GM12878 (cell line): Measurements from ENCODE around the gene SBNO2. TPM values are rescaled to one million over a fixed set of nuclear protein-coding genes. Genes with fewer than 3 reads are reported as not detected.

Experiments used
- ATF7 ChIP-seq: fragments of 450-650 bp; IDR thresholded peaks from 2 replicates; pipeline ENCODE4 v1.6.1; 2016; ENCODE audit warnings: low read depth, mild to moderate bottlenecking
- CBFB ChIP-seq: IDR thresholded peaks from 2 replicates; pipeline ENCODE4 v1.6.1; 2016; ENCODE audit warnings: antibody characterized with exemption, low read depth
- CBX3 ChIP-seq: fragments of 200-600 bp; sonication (generic); IDR thresholded peaks from 2 replicates; pipeline ENCODE4 v1.6.1; 2016; ENCODE audit warnings: low read depth, borderline replicate concordance
- CEBPB ChIP-seq, 2 experiments: fragments of 150-350 bp in 1 of 2; IDR thresholded peaks; 2 replicates each; pipeline ENCODE4 v1.6.1; 2012 to 2014; ENCODE audit warnings: low read depth in 2 of 2, low read length in 2 of 2, borderline replicate concordance in 1 of 2, inconsistent platforms in 1 of 2
- CHD2 ChIP-seq: IDR thresholded peaks from 2 replicates; pipeline ENCODE4 v1.6.1; 2011; ENCODE audit warnings: low read depth, low read length, improper control_type of control experiment, borderline replicate concordance
- EED ChIP-seq: sonication (generic); IDR thresholded peaks from 2 replicates; pipeline ENCODE4 v1.6.1; 2016; ENCODE audit warnings: antibody characterized with exemption, low read depth
- GABPA ChIP-seq: IDR thresholded peaks from 2 replicates; pipeline ENCODE4 v1.6.1; 2014; ENCODE audit warnings: antibody characterized with exemption, low read depth, mild to moderate bottlenecking, inconsistent platforms
- IKZF1 ChIP-seq: fragments of 450-650 bp; conservative IDR thresholded peaks from 2 replicates; pipeline ENCODE4 v1.6.1; 2017; ENCODE audit warnings: antibody characterized with exemption, mild to moderate bottlenecking
- IKZF2 ChIP-seq, 2 experiments: fragments of 450-650 bp; IDR thresholded peaks; 2 replicates each; pipeline ENCODE4 v1.6.1; 2017; ENCODE audit warnings: mild to moderate bottlenecking in 2 of 2, moderate library complexity in 2 of 2
- JUND ChIP-seq: IDR thresholded peaks from 2 replicates; pipeline ENCODE4 v1.6.1; 2012; ENCODE audit warnings: low read depth, mild to moderate bottlenecking, low read length, improper control_type of control experiment, moderate library complexity
- KLF5 ChIP-seq: fragments of 450-650 bp; IDR thresholded peaks from 2 replicates; pipeline ENCODE4 v1.6.1; 2014; ENCODE audit warnings: mild to moderate bottlenecking; ENCODE audit not compliant: partially characterized antibody
- MEF2B ChIP-seq: fragments of 450-650 bp; IDR thresholded peaks from 2 replicates; pipeline ENCODE4 v1.6.1; 2018; ENCODE audit warnings: mild to moderate bottlenecking, moderate library complexity; ENCODE audit not compliant: partially characterized antibody, poor library complexity, severe bottlenecking
- MTA2 ChIP-seq: fragments of 450-650 bp; IDR thresholded peaks from 2 replicates; pipeline ENCODE4 v1.6.1; 2016; ENCODE audit warnings: low read depth, mild to moderate bottlenecking, moderate library complexity
- MXI1 ChIP-seq: fragments of 150-350 bp; IDR thresholded peaks from 2 replicates; pipeline ENCODE4 v1.6.1; 2011; ENCODE audit warnings: low read depth, mild to moderate bottlenecking, inconsistent platforms, low read length, improper control_type of control experiment
- NRF1 ChIP-seq: conservative IDR thresholded peaks from 2 replicates; pipeline ENCODE4 v1.6.1; 2011; ENCODE audit warnings: mild to moderate bottlenecking, low read depth, low read length, improper control_type of control experiment
- RAD21 ChIP-seq: IDR thresholded peaks from 2 replicates; pipeline ENCODE4 v1.6.1; 2011; ENCODE audit warnings: mild to moderate bottlenecking, low read depth, low read length, moderate library complexity; ENCODE audit not compliant: insufficient read depth
- SMARCA5 ChIP-seq: fragments of 450-650 bp; IDR thresholded peaks from 2 replicates; pipeline ENCODE4 v1.6.1; 2017; ENCODE audit warnings: mild to moderate bottlenecking
- SREBF1 ChIP-seq: IDR thresholded peaks from 2 replicates; pipeline ENCODE4 v1.6.1; 2012; ENCODE audit warnings: mild to moderate bottlenecking, low read length
- SRF ChIP-seq, 2 experiments: IDR thresholded peaks; 2 replicates each; pipeline ENCODE4 v1.6.1; 2011; ENCODE audit warnings: low read depth in 2 of 2, low read length in 2 of 2, mild to moderate bottlenecking in 1 of 2, moderate library complexity in 1 of 2
- SUPT20H ChIP-seq: IDR thresholded peaks from 2 replicates; pipeline ENCODE4 v1.6.1; 2011; ENCODE audit warnings: low read depth, mild to moderate bottlenecking, low read length, moderate library complexity, borderline replicate concordance; ENCODE audit not compliant: control insufficient read depth
- TARDBP ChIP-seq: IDR thresholded peaks from 2 replicates; pipeline ENCODE4 v1.6.1; 2016; ENCODE audit warnings: borderline replicate concordance
- TBL1XR1 ChIP-seq: IDR thresholded peaks from 2 replicates; pipeline ENCODE4 v1.6.1; 2012; ENCODE audit warnings: low read depth, low read length, improper control_type of control experiment
- TCF12 ChIP-seq: IDR thresholded peaks from 2 replicates; pipeline ENCODE4 v1.6.1; 2011; ENCODE audit warnings: low read depth, mild to moderate bottlenecking, low read length
- ZBED1 ChIP-seq: IDR thresholded peaks from 2 replicates; pipeline ENCODE4 v1.6.1; 2016; ENCODE audit warnings: borderline replicate concordance
- ZNF207 ChIP-seq: fragments of 450-650 bp; IDR thresholded peaks from 2 replicates; pipeline ENCODE4 v1.6.1; 2014; ENCODE audit warnings: antibody characterized with exemption, mild to moderate bottlenecking, borderline replicate concordance
- ZNF384 ChIP-seq: IDR thresholded peaks from 2 replicates; pipeline ENCODE4 v1.6.1; 2012; ENCODE audit warnings: low read depth, mild to moderate bottlenecking, low read length, improper control_type of control experiment, borderline replicate concordance
- polyA plus RNA-seq, 11 experiments: library from polyadenylated mRNA; depleted of rRNA in 4 of 11; unstranded in 6 of 11; stranded (reverse) in 5 of 11; fragments of >200 nt; fragmentation: Nextera tagmentation in 4 of 11; fragmentation: Illumina TruSeq in 1 of 11; extraction: Ambion mirVana in 4 of 11; extraction: Trizol in 1 of 11; gene quantifications; 1 replicate in 1 of 11; 2 replicates in 10 of 11; pipeline versions ENCODE4 v1.2.1 to v1.2.3, GENCODE V29; 2011 to 2016; ENCODE audit warnings: inconsistent platforms in 2 of 11, missing spikeins in 2 of 11, low read depth in 1 of 11
- total RNA-seq, 4 experiments: library from RNA; depleted of rRNA in 3 of 4; stranded (reverse); fragments of >200 nt in 3 of 4; fragmentation: Illumina TruSeq in 1 of 4; extraction: Trizol in 1 of 4; gene quantifications; 2 replicates each; pipeline versions ENCODE4 v1.2.1 to v1.2.3, GENCODE V29; 2013 to 2021
- TF ChIP-seq, protein P1 (sequence below): fragments of 450-650 bp; IDR thresholded peaks from 2 replicates; pipeline ENCODE4 v1.6.1; 2016; ENCODE audit warnings: mild to moderate bottlenecking
- TF ChIP-seq, protein P2 (sequence below): fragments of 450-650 bp; IDR thresholded peaks from 2 replicates; pipeline ENCODE4 v1.6.1; 2017; ENCODE audit warnings: antibody characterized with exemption, mild to moderate bottlenecking, moderate library complexity

The SBNO2 gene
- total and polyA plus RNA-seq, 10 of the 15 experiments (the other 5 are each of a cell fraction or from before 2014, with no cell fraction given) = 0.08 to 44.6 (median 5.4) TPM

DNA sequence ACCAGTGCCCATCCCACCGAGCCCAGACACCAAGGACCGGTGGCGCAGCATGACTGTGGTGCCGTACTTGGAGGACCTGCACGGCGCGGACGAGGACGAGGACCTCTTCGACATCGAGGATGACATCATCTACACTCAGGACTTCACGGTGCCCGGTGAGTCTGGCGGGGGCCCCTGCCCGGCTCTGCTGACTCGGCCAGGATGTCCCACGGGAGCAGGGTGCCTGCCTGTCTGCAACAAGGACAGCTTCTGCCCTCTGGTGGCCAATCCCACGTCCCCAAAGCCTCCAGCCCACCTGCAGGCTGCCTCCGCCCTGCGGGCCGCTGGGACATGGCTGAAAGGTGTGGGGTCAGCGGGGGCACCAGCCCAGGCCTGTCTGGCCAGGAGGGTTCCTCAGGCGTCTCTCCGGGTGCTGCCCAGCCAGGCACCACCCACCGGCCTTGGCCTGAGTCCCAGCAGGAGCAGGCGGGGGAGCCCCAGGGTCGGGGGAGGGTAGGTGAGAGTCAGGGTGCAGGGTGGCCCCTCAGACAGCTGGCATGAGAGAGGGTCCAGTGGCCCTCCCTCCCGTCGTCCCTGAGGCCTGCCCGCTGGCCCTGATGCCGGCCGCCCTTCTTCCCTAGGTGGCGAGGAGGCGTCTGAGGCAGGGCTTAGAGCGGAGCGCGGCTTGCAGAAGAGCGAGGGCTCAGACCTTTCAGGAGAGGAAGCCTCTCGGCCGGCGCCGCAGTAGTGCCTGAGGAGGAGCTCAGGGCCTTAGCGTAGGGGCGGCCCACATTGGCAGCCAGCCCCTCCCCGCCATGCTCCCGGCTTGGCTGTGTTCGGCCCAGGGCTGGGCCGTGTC is 49.2 kb upstream of the SBNO2 start (continued):
- TF ChIP-seq RAD21 (peak; percentile 36; the same call in 1 of the 2 replicates), SUPT20H (no peak), MXI1 (no peak), IKZF1 (no peak), CEBPB (IDR thresholded peaks at IDR 0.05; ENCODE audit: borderline replicate concordance in 1 of 2, low read depth in 2 of 2, low read length in 2 of 2) (no peak), ATF7 (no peak), IKZF2 (IDR thresholded peaks at IDR 0.05) (no peak), TBL1XR1 (no peak), CBFB (no peak), CHD2 (no peak), SMARCA5 (no peak), NRF1 (no peak), ZBED1 (no peak), EED (no peak), JUND (no peak), KLF5 (no peak), TARDBP (no peak), SREBF1 (no peak), TCF12 (0 out of 2 replicates have a peak, but pooled peaks have one; percentile 13), MTA2 (no peak), SRF (IDR thresholded peaks at IDR 0.05; ENCODE audit: low read depth in 2 of 2, low read length in 2 of 2) (no peak), CBX3 (no peak), ZNF207 (no peak), GABPA (no peak), MEF2B (peak; percentile 58), ZNF384 (no peak)
- TF ChIP-seq, protein P1, sequence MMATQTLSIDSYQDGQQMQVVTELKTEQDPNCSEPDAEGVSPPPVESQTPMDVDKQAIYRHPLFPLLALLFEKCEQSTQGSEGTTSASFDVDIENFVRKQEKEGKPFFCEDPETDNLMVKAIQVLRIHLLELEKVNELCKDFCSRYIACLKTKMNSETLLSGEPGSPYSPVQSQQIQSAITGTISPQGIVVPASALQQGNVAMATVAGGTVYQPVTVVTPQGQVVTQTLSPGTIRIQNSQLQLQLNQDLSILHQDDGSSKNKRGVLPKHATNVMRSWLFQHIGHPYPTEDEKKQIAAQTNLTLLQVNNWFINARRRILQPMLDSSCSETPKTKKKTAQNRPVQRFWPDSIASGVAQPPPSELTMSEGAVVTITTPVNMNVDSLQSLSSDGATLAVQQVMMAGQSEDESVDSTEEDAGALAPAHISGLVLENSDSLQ = no peak
- TF ChIP-seq, protein P2, sequence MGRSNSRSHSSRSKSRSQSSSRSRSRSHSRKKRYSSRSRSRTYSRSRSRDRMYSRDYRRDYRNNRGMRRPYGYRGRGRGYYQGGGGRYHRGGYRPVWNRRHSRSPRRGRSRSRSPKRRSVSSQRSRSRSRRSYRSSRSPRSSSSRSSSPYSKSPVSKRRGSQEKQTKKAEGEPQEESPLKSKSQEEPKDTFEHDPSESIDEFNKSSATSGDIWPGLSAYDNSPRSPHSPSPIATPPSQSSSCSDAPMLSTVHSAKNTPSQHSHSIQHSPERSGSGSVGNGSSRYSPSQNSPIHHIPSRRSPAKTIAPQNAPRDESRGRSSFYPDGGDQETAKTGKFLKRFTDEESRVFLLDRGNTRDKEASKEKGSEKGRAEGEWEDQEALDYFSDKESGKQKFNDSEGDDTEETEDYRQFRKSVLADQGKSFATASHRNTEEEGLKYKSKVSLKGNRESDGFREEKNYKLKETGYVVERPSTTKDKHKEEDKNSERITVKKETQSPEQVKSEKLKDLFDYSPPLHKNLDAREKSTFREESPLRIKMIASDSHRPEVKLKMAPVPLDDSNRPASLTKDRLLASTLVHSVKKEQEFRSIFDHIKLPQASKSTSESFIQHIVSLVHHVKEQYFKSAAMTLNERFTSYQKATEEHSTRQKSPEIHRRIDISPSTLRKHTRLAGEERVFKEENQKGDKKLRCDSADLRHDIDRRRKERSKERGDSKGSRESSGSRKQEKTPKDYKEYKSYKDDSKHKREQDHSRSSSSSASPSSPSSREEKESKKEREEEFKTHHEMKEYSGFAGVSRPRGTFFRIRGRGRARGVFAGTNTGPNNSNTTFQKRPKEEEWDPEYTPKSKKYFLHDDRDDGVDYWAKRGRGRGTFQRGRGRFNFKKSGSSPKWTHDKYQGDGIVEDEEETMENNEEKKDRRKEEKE = no peak
